Gastroesophageal sphincter (tissue), 4 donors: ENCODE results near the gene OR10H1. TPM values are rescaled to one million over a fixed set of nuclear protein-coding genes. Genes with fewer than 3 reads are reported as not detected.
A peak's percentile ranks its signal among the peaks of the same experiment; 100 is the strongest.
"Not testable (repeated sequence)": the region's sequence is repeated elsewhere in the genome, so short reads cannot be mapped to it uniquely, and the experiment has no call there.

Source experiments
- ATAC-seq: fragments of 150-250 bp; one replicate; pipeline ENCODE4 v1.9.1; 2016; ENCODE audit warnings: mild to moderate bottlenecking, moderate library complexity
- H3K27ac ChIP-seq, 4 donors: fragments of 200-600 bp; sonication (generic) in 3 of 4; 1 replicate in 3 of 4; 2 replicates in 1 of 4; pipeline ENCODE4 v1.5.1; 2016 to 2019
- H3K27me3 ChIP-seq: fragments of 200-600 bp; sonication (generic); one replicate; pipeline ENCODE4 v1.5.1; 2019
- H3K36me3 ChIP-seq, 2 donors: fragments of 200-600 bp; sonication (generic); one replicate each; pipeline ENCODE4 v1.5.1; 2019; ENCODE audit warnings: control low read depth in 1 of 2
- H3K4me1 ChIP-seq, 3 donors: fragments of 200-600 bp; sonication (generic); 1 replicate in 2 of 3; 2 replicates in 1 of 3; pipeline ENCODE4 v1.5.1; 2016 to 2019; ENCODE audit warnings: control low read depth in 2 of 3
- H3K4me3 ChIP-seq, 2 donors: fragments of 200-600 bp; sonication (generic); one replicate each; pipeline ENCODE4 v1.5.1; 2019; ENCODE audit warnings: mild to moderate bottlenecking in 1 of 2, moderate library complexity in 1 of 2
- H3K9me3 ChIP-seq, 3 donors: fragments of 200-600 bp; sonication (generic); one replicate each; pipeline ENCODE4 v1.5.1; 2017 to 2019; ENCODE audit warnings: control low read depth in 2 of 3
- CTCF ChIP-seq, 4 experiments: fragments of 200-600 bp in 2 of 4; fragments of 450-650 bp in 2 of 4; sonication (generic) in 1 of 4; IDR thresholded peaks; one replicate each; pipeline ENCODE4 v1.5.1; 2017 to 2019; ENCODE audit warnings: antibody characterized with exemption in 4 of 4, mild to moderate bottlenecking in 2 of 4, moderate library complexity in 2 of 4
- EP300 ChIP-seq: sonication (generic); formaldehyde crosslinking; IDR thresholded peaks from one replicate; pipeline ENCODE4 v1.6.1; 2017; ENCODE audit warnings: antibody characterized with exemption, mild to moderate bottlenecking
- POLR2A ChIP-seq, 2 donors: fragments of 450-650 bp; IDR thresholded peaks; one replicate each; pipeline ENCODE4 v1.6.1; 2017; ENCODE audit warnings: antibody characterized with exemption in 2 of 2, mild to moderate bottlenecking in 2 of 2, moderate library complexity in 1 of 2
- POLR2AphosphoS5 ChIP-seq: sonication (generic); formaldehyde crosslinking; IDR thresholded peaks from one replicate; pipeline ENCODE4 v1.6.1; 2017; ENCODE audit warnings: antibody characterized with exemption
- WGBS, 2 donors: methylation state at CpG; one replicate each; pipeline ENCODE4 v1.1.5; 2018; ENCODE audit warnings: low coverage in 1 of 2; 5-methylcytosine and 5-hydroxymethylcytosine counted together
- total RNA-seq, 4 donors: library from RNA; depleted of rRNA; stranded (reverse); fragments of >200 nt; gene quantifications; one replicate each; pipeline ENCODE4 v1.1.0, GENCODE V29; 2016

Gene OR10H1
- total RNA-seq, 4 donors from 2014 or later: not detected

- H3K27me3 ChIP-seq: peaks cover 37% of the 10 kb centered on the region
- ATAC-seq: no peak
- WGBS, 2 donors: 77 to 86% methylated on average over 4 to 6 of the region's 11 CpGs
- H3K4me3 ChIP-seq: no peak overlapping the region
- no peak overlapping the region for H3K27ac ChIP-seq
- no peaks in the 10 kb centered on the region for H3K9me3 ChIP-seq
- H3K36me3 ChIP-seq: no peaks in the 10 kb centered on the region
- peaks cover 0 to 7% (median 0%) of the 10 kb centered on the region in 3 donors for H3K4me1 ChIP-seq
- TF ChIP-seq EP300: no peak
- TF ChIP-seq POLR2AphosphoS5: no peak
- TF ChIP-seq CTCF (IDR thresholded peaks at IDR 0.05): no peak
- no peak for TF ChIP-seq POLR2A (IDR thresholded peaks at IDR 0.05)
Measured at GRCh38 chr19:15841875-15842569, 26.6 kb upstream of the OR10H1 start.

GRCh38 chr19:15840833-15841232, 25.4 kb upstream of the OR10H1 start:
- Histone ChIP-seq H3K4me3 (no peak overlapping the region), H3K4me1 (peaks cover 0 to 13% (median 0%) of the 10 kb centered on the region in 3 donors), H3K9me3 (no peaks in the 10 kb centered on the region), H3K27me3 (peaks cover 29% of the 10 kb centered on the region), H3K36me3 (no peaks in the 10 kb centered on the region), H3K27ac (no peak overlapping the region)
- WGBS, 2 donors: 13 to 50% methylated on average over 1 to 2 of the region's 2 CpGs
- TF ChIP-seq POLR2AphosphoS5: no peak
- no peak for TF ChIP-seq POLR2A (IDR thresholded peaks at IDR 0.05)
- no peak for ATAC-seq

- H3K9me3 ChIP-seq, H3K36me3 ChIP-seq, H3K27ac ChIP-seq, H3K4me3 ChIP-seq, ATAC-seq: not testable (repeated sequence)
- Histone ChIP-seq H3K27me3 (peaks cover 21% of the 10 kb centered on the region), H3K4me1 (peaks cover 0 to 18% (median 0%) of the 10 kb centered on the region in 3 donors)
- WGBS, 2 donors: 59 to 64% methylated on average over 3 to 4 of the region's 4 CpGs
Measured at GRCh38 chr19:15839888-15840287, 24.4 kb upstream of the OR10H1 start.

GRCh38 chr19:15838351-15838750, 22.9 kb upstream of the OR10H1 start:
- peaks cover 0 to 18% (median 0%) of the 10 kb centered on the region in 3 donors for H3K4me1 ChIP-seq
- peaks cover 16% of the 10 kb centered on the region for H3K27me3 ChIP-seq
- no peaks in the 10 kb centered on the region for H3K36me3 ChIP-seq
- no peak for ATAC-seq
- H3K9me3 ChIP-seq: no peaks in the 10 kb centered on the region
- WGBS, 2 donors: 100% methylated on average over 1 to 2 of the region's 3 CpGs
- H3K27ac ChIP-seq: no peak overlapping the region
- TF ChIP-seq POLR2AphosphoS5 (no peak), POLR2A (IDR thresholded peaks at IDR 0.05) (no peak), CTCF (IDR thresholded peaks at IDR 0.05) (no peak), EP300 (no peak)
- no peak overlapping the region for H3K4me3 ChIP-seq

GRCh38 chr19:15837221-15837731, 21.8 kb upstream of the OR10H1 start:
- WGBS, 2 donors: 0% methylated on average over 3 to 6 of the region's 9 CpGs
- TF ChIP-seq POLR2A (IDR thresholded peaks at IDR 0.05) (no peak), EP300 (no peak), CTCF (IDR thresholded peaks at IDR 0.05) (no peak), POLR2AphosphoS5 (no peak)
- Histone ChIP-seq H3K9me3 (no peaks in the 10 kb centered on the region), H3K4me1 (peaks cover 0 to 18% (median 0%) of the 10 kb centered on the region in 3 donors), H3K27ac (peak overlapping the region; percentile 87 to 100 (median 100)), H3K27me3 (peaks cover 14% of the 10 kb centered on the region), H3K4me3 (peak overlapping the region; percentile 70 to 95), H3K36me3 (no peaks in the 10 kb centered on the region)
- ATAC-seq: peak; percentile 57
